HG03432 (cell line): Measurements from ENCODE around the gene ADGRV1.
"Not testable (repeated sequence)": the region's sequence is repeated elsewhere in the genome, so short reads cannot be mapped to it uniquely, and the experiment has no call there.

Experiments used
- ATAC-seq: cut with Tn5 transposase; IDR thresholded peaks from one replicate; pipeline ENCODE4 v1.9.1; 2021; ENCODE audit warnings: mild to moderate bottlenecking, moderate library complexity; ENCODE audit not compliant: unreplicated experiment

ADGRV1 gene

DNA sequence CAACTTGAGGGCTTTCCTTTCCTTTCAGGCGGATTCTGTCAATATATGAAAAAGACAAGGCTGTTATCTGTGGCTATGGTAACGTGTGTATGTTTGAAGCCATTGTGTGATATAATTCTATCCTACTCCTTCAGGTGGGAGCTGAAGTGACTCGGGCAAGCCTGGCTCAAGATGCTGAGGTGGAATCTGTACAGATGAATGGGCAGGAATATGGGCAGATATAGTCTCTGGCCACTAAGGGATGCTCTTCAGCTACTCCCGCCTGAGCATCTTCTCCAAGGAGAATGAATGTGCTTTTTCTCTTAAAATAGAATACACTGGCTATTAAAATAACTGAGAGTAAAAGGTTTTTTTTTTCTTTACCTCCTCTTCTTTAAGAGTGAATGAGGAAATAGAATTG is 244.8 kb downstream of the ADGRV1 start:
- no peak for ATAC-seq

DNA sequence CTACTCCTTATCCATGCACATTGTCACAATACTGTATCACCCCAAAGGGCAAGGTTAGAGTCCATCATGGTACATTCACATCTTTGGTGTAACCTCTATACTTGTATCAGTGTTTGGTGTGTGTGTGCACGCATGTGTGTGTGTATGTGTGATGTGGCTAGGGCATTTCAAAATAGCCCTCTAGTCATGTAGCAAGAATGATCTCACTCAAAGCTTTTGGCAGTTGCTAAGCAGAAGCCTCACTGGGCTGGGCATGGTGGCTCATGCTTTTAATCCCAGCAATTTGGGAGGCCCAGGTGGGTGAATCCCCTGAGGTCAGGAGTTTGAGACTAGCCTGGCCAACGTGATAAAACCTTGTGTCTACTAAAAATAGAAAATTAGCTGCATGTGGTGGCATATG is 245.3 kb downstream of the ADGRV1 start:
- no peak for ATAC-seq

- ATAC-seq = no peak
Measured at GRCh38 chr5:90807496-90807895, 248.9 kb downstream of the ADGRV1 start.

DNA sequence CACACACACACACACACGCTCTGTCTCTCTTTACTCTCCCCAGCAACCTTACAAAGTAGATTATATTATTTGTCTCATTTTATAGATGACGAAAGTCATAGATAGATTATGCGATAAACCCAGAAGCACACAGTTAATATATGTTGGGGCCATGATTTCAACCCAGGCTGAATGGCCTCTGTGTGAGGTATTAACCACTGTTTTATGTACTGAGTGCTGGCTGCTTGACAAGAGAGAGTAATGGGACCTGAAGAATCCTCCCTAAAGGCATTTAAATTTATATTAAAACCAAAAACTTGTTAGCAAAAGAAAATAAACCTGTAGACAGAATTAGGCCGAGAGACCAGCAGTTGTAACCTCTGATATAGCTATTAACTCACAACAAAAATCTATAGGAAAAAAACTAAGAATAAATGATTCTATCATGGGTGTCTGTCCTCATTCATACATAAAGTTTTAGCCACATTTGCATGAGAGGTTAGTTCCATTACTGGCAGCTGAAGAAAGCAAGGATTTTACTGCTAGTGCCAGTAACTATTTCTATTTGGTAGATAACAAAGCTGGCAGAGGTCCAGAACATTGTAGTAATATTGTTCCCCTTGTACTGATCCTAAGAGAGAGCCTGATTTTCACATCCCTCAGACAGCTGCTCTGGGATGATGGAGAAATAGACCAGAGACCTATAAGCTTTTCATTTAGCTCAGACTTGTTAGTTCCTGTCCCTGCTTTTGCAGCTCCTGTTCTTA is 250.9 kb downstream of the ADGRV1 start:
- ATAC-seq = no peak

DNA sequence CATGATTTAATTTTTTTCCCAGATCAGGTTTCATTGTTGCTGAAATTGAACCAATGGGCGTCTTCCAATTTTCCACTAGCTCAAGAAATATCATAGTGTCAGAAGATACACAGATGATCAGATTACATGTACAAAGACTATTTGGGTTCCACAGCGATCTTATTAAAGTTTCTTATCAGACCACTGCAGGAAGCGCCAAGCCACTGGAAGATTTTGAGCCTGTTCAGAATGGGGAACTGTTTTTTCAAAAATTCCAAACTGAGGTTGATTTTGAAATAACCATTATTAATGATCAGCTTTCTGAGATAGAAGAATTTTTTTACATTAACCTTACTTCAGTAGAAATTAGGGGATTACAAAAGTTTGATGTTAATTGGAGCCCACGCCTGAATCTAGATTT is 251.6 kb downstream of the ADGRV1 start:
- ATAC-seq = no peak

GRCh38 chr5:90813392-90813791 is 254.8 kb downstream of the ADGRV1 start:
- ATAC-seq = no peak

DNA sequence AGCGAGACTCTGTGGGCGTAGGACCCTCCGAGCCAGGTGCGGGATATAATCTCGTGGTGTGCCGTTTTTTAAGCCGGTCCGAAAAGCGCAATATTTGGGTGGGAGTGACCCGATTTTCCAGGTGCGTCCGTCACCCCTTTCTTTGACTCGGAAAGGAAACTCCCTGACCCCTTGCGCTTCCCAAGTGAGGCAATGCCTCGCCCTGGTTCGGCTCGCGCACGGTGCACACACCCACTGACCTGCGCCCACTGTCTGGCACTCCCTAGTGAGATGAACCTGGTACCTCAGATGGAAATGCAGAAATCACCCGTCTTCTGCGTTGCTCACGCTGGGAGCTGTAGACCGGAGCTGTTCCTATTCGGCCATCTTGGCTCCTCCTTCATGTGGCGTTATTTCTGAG is 263.5 kb downstream of the ADGRV1 start:
- not testable (repeated sequence) for ATAC-seq

- peak; percentile 62 for ATAC-seq
Measured at GRCh38 chr5:90824436-90824835, 265.8 kb downstream of the ADGRV1 start.

GRCh38 chr5:90830058-90830457 is 271.5 kb downstream of the ADGRV1 start:
- ATAC-seq = no peak

GRCh38 chr5:90833753-90834152 is 275.2 kb downstream of the ADGRV1 start:
- ATAC-seq = no peak

DNA sequence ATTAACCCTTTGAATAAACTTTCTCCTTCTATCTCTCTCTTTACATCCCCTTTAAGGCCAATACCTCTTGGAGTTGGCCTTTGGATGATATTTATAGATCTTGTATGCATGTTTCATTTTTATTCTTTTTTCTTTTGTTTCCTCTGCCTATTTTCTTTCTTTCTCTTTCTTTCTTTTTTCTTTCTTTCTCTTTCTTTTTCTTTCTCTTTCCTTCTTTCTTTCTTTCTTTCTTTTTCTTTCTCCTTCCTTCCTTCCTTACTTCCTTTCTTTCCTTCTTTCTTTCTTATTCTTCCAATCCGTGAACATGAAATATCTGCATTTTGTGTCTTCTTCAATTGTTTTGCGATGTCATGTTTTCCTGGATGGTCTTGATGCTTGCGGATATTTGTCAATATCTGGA is 276.1 kb downstream of the ADGRV1 start:
- no peak for ATAC-seq

GRCh38 chr5:90843443-90843842 is 284.8 kb downstream of the ADGRV1 start:
- peak; percentile 82 for ATAC-seq

GRCh38 chr5:90844931-90845330 is 286.3 kb downstream of the ADGRV1 start:
- ATAC-seq = no peak

- ATAC-seq = no peak
Measured at GRCh38 chr5:90845723-90846554, 287.3 kb downstream of the ADGRV1 start.

DNA sequence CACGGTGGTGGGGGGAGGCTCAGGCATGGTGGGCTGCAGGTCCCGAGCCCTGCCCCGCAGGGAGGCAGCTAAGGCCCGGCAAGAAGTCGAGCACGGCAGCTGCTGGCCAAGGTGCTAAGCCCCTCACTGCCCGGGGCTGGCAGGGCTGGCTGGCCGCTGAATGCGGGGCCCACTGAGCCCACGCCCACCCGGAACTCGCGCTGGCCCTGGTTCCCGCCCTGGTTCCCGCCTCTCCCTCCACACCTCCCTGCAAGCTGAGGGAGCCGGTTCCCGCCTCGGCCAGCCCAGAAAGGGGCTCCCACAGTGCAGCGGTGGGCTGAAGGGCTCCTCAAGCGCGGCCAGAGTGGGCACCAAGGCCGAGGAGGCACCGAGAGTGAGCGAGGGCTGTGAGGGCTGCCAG is 289.0 kb downstream of the ADGRV1 start:
- ATAC-seq = not testable (repeated sequence)

GRCh38 chr5:90849939-90850338 is 291.3 kb downstream of the ADGRV1 start:
- no peak for ATAC-seq

DNA sequence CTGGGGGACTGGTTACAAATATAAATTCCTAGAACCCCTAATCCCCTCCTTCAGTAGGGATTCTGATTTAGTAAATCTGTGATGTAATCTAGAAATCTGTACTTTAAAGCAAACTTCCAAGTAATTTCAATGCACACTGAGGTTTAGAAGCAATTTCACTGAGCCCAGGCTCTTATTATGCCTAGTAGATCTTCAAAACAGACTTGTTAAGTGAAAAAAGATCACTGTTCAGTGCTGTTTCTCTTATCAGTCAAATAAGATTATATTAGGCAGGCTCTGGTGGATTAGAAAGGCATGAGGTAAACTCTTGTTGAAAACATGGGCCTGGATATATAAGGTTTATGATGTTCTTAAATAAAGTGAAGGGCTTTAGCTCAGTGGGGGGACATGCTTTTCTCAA is 293.9 kb downstream of the ADGRV1 start:
- ATAC-seq = no peak

DNA sequence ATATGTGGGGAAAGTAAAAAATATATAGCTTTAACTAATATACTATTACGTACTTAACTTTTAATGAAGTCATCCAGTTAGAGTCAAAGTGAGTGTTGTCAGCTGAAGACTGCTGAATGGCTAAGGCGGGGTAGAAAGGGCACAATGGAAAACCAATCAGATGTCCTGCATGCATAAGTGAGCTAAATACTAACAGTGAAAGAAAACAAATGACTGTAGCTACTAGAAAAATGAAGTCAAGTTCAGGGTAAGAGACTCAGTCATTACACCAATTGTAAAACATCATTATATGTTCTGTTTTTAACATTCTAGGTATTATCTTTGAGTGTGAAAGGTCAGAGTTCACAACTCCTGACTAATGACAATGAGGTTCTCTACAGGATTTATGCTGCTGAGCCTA is 295.2 kb downstream of the ADGRV1 start:
- no peak for ATAC-seq

GRCh38 chr5:90854169-90854568 is 295.6 kb downstream of the ADGRV1 start:
- no peak for ATAC-seq

GRCh38 chr5:90855296-90856010 is 296.9 kb downstream of the ADGRV1 start:
- no peak for ATAC-seq

DNA sequence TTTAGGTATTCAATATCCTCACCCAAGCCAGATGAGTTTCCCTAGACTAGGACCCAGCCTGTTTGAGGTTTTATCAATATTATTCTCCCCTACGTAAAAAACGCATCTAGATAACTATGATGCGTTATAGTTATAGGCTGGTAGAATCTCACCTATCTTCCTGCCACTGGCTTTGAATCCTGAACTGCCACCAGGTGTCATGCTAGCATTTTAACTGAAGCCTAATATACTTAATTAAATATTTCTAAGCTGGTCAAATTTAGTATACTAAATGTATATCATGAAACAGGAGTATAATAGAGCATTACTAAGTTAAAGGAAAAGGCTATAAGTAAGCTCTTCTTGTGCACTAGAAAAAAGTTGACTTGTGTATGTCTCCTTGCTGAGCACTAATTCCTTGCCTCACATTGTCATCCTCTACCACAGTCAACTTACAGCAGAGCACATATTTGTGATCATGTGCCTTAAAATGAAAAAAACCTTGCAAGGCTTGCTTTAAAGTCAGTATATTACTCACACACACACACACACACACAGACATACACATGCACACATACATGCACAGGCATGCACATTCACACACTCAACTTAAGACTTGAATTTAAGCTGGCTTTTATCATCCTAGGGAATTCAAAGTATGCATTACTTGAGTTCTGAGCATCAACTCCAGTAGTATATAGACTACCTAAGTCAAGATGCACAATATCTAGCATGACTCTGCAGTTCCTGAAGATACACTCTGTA is 303.4 kb downstream of the ADGRV1 start:
- ATAC-seq = no peak
